T-helper 1 cell (primary cell): ENCODE results near the gene GH2.
A peak's percentile ranks its signal among the peaks of the same experiment; 100 is the strongest.
"Not testable (repeated sequence)": the region's sequence is repeated elsewhere in the genome, so short reads cannot be mapped to it uniquely, and the experiment has no call there.

Source experiments
- DNase-seq, 5 donors: peaks; one replicate each; pipeline ENCODE4 v3.0.0-alpha.2; 2012 to 2020

GH2 gene

GRCh38 chr17:63911041-63911635, 29.4 kb upstream of the GH2 start, which contains the start of gene CSHL1:
Gene CSHL1 (minus strand): TSS chr17:63911258. CDS start chr17:63911196, 62 bp downstream.
- no peak for DNase-seq

- no peak for DNase-seq
These were observed 28.4 kb upstream of the GH2 start for GRCh38 chr17:63910096-63910495.

- DNase-seq: not testable (repeated sequence)
These were observed 27.8 kb upstream of the GH2 start for GRCh38 chr17:63909586-63909985.

- not testable (repeated sequence) for DNase-seq
These were observed 25.5 kb upstream of the GH2 start for GRCh38 chr17:63907161-63907778.

GRCh38 chr17:63904796-63905195, 23.1 kb upstream of the GH2 start:
- not testable (repeated sequence) for DNase-seq

- peak in 1 of 5 donors; percentile 24 for DNase-seq
These were observed 22.1 kb upstream of the GH2 start for GRCh38 chr17:63903787-63904201.

- DNase-seq: not testable (repeated sequence)
These were observed 20.2 kb upstream of the GH2 start for GRCh38 chr17:63901971-63902370.

- DNase-seq: peak in 1 of 5 donors; percentile 38
These were observed 17.4 kb upstream of the GH2 start for GRCh38 chr17:63898899-63899798.

- not testable (repeated sequence) for DNase-seq
These were observed 15.0 kb upstream of the GH2 start, which contains the start of gene CSH1 for GRCh38 chr17:63896524-63897354. Gene CSH1 (minus strand): TSS chr17:63896574. CDS start chr17:63896511, 63 bp downstream.

GRCh38 chr17:63894821-63895220, 13.1 kb upstream of the GH2 start:
- DNase-seq: not testable (repeated sequence)

GRCh38 chr17:63894021-63894420, 12.3 kb upstream of the GH2 start:
- not testable (repeated sequence) for DNase-seq

- DNase-seq: not testable (repeated sequence)
These were observed 10.7 kb upstream of the GH2 start for GRCh38 chr17:63892316-63893037.

- DNase-seq: not testable (repeated sequence)
These were observed 7.5 kb upstream of the GH2 start for GRCh38 chr17:63889026-63889848.

- DNase-seq: not testable (repeated sequence)
These were observed 3.4 kb upstream of the GH2 start for GRCh38 chr17:63885119-63885518.

GRCh38 chr17:63882626-63883126, 932 bp upstream of the GH2 start:
- not testable (repeated sequence) for DNase-seq

- not testable (repeated sequence) for DNase-seq
These were observed 407 bp downstream of the GH2 start for GRCh38 chr17:63881337-63881736.

- DNase-seq: no peak
These were observed 1.0 kb downstream of the GH2 start for GRCh38 chr17:63880706-63881105.

- DNase-seq: not testable (repeated sequence)
These were observed 3.3 kb downstream of the GH2 start for GRCh38 chr17:63878413-63878812.

GRCh38 chr17:63874693-63875092, 7.1 kb downstream of the GH2 start:
- not testable (repeated sequence) for DNase-seq

- not testable (repeated sequence) for DNase-seq
These were observed 7.6 kb downstream of the GH2 start for GRCh38 chr17:63874061-63874626.
